Smooth muscle cell (in vitro differentiated cells): ENCODE data around the gene WNT8B. TPM values are rescaled to one million over a fixed set of nuclear protein-coding genes. Genes with fewer than 3 reads are reported as not detected.

ENCODE experiments used
- DNase-seq: peaks from one replicate; lab custom pipeline; 2025; ENCODE audit not compliant: unreplicated experiment; lab: John Stamatoyannopoulos, UW
- H2AFZ ChIP-seq: fragments of 200-600 bp; sonication (generic); 2 replicates; pipeline ENCODE4 v1.6.0; 2016; ENCODE audit warnings: antibody characterized with exemption, low read depth, mild to moderate bottlenecking
- H3F3A ChIP-seq: fragments of 200-600 bp; sonication (generic); 2 replicates; pipeline ENCODE4 v1.6.0; 2017; ENCODE audit warnings: antibody characterized with exemption, low read depth
- H3K27ac ChIP-seq: fragments of 200-600 bp; sonication (generic); 2 replicates; pipeline ENCODE4 v1.5.1; 2016; ENCODE audit warnings: low read depth, mild to moderate bottlenecking
- H3K27me3 ChIP-seq: fragments of 200-600 bp; sonication (generic); 2 replicates; pipeline ENCODE4 v1.6.1; 2016; ENCODE audit warnings: low read depth, mild to moderate bottlenecking
- H3K36me3 ChIP-seq: fragments of 200-600 bp; sonication (generic); 2 replicates; pipeline ENCODE4 v1.5.1; 2016; ENCODE audit warnings: low read depth
- H3K4me1 ChIP-seq: fragments of 200-600 bp; sonication (generic); 2 replicates; pipeline ENCODE4 v1.5.1; 2016; ENCODE audit warnings: low read depth
- H3K4me2 ChIP-seq: fragments of 200-600 bp; sonication (generic); 2 replicates; pipeline ENCODE4 v1.6.0; 2016; ENCODE audit warnings: mild to moderate bottlenecking
- H3K4me3 ChIP-seq: fragments of 200-600 bp; sonication (generic); 2 replicates; pipeline ENCODE4 v1.5.1; 2016; ENCODE audit warnings: mild to moderate bottlenecking
- H3K79me2 ChIP-seq: fragments of 200-600 bp; sonication (generic); 2 replicates; pipeline ENCODE4 v1.6.0; 2016; ENCODE audit warnings: low read depth, mild to moderate bottlenecking
- H3K9ac ChIP-seq: fragments of 200-600 bp; sonication (generic); 2 replicates; pipeline ENCODE4 v1.6.0; 2016; ENCODE audit warnings: low read depth
- H3K9me3 ChIP-seq: fragments of 200-600 bp; sonication (generic); replicated peaks from 2 replicates; pipeline ENCODE4 v1.5.1; 2016; ENCODE audit warnings: low read depth
- H4K20me1 ChIP-seq: fragments of 200-600 bp; sonication (generic); 2 replicates; pipeline ENCODE4 v1.6.0; 2016; ENCODE audit warnings: low read depth
- CTCF ChIP-seq: fragments of 200-600 bp; sonication (generic); IDR thresholded peaks from 2 replicates; pipeline ENCODE4 v1.5.1; 2017; ENCODE audit warnings: borderline replicate concordance, mild to moderate bottlenecking, antibody characterized with exemption; ENCODE audit not compliant: insufficient read depth, poor library complexity, severe bottlenecking
- WGBS: methylation state at CpG from one replicate; pipeline ENCODE4 v1.1.7; 2016; ENCODE audit warnings: low lambda C conversion rate; 5-methylcytosine and 5-hydroxymethylcytosine counted together
- polyA plus RNA-seq: library from polyadenylated mRNA; unstranded; fragments of >200 nt; fragmentation: Nextera tagmentation; extraction: Ambion mirVana; gene quantifications from 2 replicates; pipeline ENCODE4 v1.2.1, GENCODE V29; 2016
- total RNA-seq: library from RNA; depleted of rRNA; stranded (reverse); fragments of >200 nt; gene quantifications from 2 replicates; pipeline ENCODE4 v1.2.3, GENCODE V29; 2014

The WNT8B gene
- total and polyA plus RNA-seq, 2 experiments from 2014 or later = not detected

- WGBS = 31% methylated on average over 13 of the region's 13 CpGs
- peaks cover 10% of the 10 kb centered on the region for H3K4me1 ChIP-seq
- no peaks in the 10 kb centered on the region for H3F3A ChIP-seq
- H3K79me2 ChIP-seq = no peaks in the 10 kb centered on the region
- no peak overlapping the region for H3K27ac ChIP-seq
- H2AFZ ChIP-seq = no peak overlapping the region
- TF ChIP-seq CTCF = peak; percentile 100
- no peaks in the 10 kb centered on the region for H4K20me1 ChIP-seq
- no peaks in the 10 kb centered on the region for H3K9me3 ChIP-seq
- no peak overlapping the region for H3K4me3 ChIP-seq
- H3K4me2 ChIP-seq = no peak overlapping the region
- DNase-seq = peak; percentile 78
- no peaks in the 10 kb centered on the region for H3K36me3 ChIP-seq
- no peaks in the 10 kb centered on the region for H3K27me3 ChIP-seq
- no peak overlapping the region for H3K9ac ChIP-seq
Observed at GRCh38 chr10:100433253-100434240, 29.3 kb upstream of the WNT8B start.

- H3K36me3 ChIP-seq = no peaks in the 10 kb centered on the region
- H3K27ac ChIP-seq = no peak overlapping the region
- peaks cover 4% of the 10 kb centered on the region for H3K27me3 ChIP-seq
- no peaks in the 10 kb centered on the region for H3K79me2 ChIP-seq
- no peak overlapping the region for H3K4me2 ChIP-seq
- TF ChIP-seq CTCF = no peak
- H3F3A ChIP-seq = no peaks in the 10 kb centered on the region
- H2AFZ ChIP-seq = no peak overlapping the region
- no peaks in the 10 kb centered on the region for H4K20me1 ChIP-seq
- DNase-seq = no peak
- no peaks in the 10 kb centered on the region for H3K9me3 ChIP-seq
- H3K9ac ChIP-seq = no peak overlapping the region
- H3K4me1 ChIP-seq = peaks cover 10% of the 10 kb centered on the region
- H3K4me3 ChIP-seq = no peak overlapping the region
- WGBS = 66% methylated on average over 3 of the region's 3 CpGs
Observed at GRCh38 chr10:100436255-100436654, 26.6 kb upstream of the WNT8B start.

- WGBS = 90% methylated on average over 6 of the region's 6 CpGs
- no peaks in the 10 kb centered on the region for H3K79me2 ChIP-seq
- TF ChIP-seq CTCF = no peak
- peaks cover 10% of the 10 kb centered on the region for H3K4me1 ChIP-seq
- H3K4me2 ChIP-seq = no peak overlapping the region
- no peaks in the 10 kb centered on the region for H4K20me1 ChIP-seq
- no peaks in the 10 kb centered on the region for H3K9me3 ChIP-seq
- DNase-seq = no peak
- no peak overlapping the region for H2AFZ ChIP-seq
- no peak overlapping the region for H3K4me3 ChIP-seq
- peaks cover 8% of the 10 kb centered on the region for H3K27me3 ChIP-seq
- no peak overlapping the region for H3K27ac ChIP-seq
- no peaks in the 10 kb centered on the region for H3F3A ChIP-seq
- H3K36me3 ChIP-seq = no peaks in the 10 kb centered on the region
- H3K9ac ChIP-seq = no peak overlapping the region
Observed at GRCh38 chr10:100438674-100439315, 24.0 kb upstream of the WNT8B start.
